ENCODE measurements around the gene SALL1. TPM values are rescaled to one million over a fixed set of nuclear protein-coding genes. Genes with fewer than 3 reads are reported as not detected.

Gene SALL1
- total RNA-seq, 1 experiment from 2014 or later = not detected

GRCh38 chr16:51095890-51096626, 55.0 kb downstream of the SALL1 start:
- TF ChIP-seq TCF7L2 (IDR thresholded peaks at IDR 0.05; ENCODE audit: low read depth, low read length) = no peak
- no peak for TF ChIP-seq POLR2AphosphoS5 (IDR thresholded peaks at IDR 0.05; ENCODE audit: low read depth, low read length)
- TF ChIP-seq CTCF (IDR thresholded peaks at IDR 0.05) = no peak
- TF ChIP-seq REST (IDR thresholded peaks at IDR 0.05; ENCODE audit: insufficient read depth in 1 of 2, low read depth in 2 of 2, low read length in 1 of 2) = no peak
- no peak for TF ChIP-seq SIN3A (IDR thresholded peaks at IDR 0.05; ENCODE audit: borderline replicate concordance, insufficient read depth, low read depth, low read length)
- no peak overlapping the region for H3K4me3 ChIP-seq (ENCODE audit: low read depth in 2 of 2, low read length in 2 of 2)
- BruUV-seq (replicated peaks) = no TSS peak
- ChIA-PET CTCF (no interaction called here), POLR2A (no interaction called here)
- no peak for ATAC-seq
- H3K36me3 ChIP-seq (ENCODE audit: control insufficient read depth, insufficient read depth, low read length) = no peaks in the 10 kb centered on the region
- no peaks in the 10 kb centered on the region for H3K4me1 ChIP-seq (ENCODE audit: control insufficient read depth, insufficient read depth, low read length)
- no peaks in the 10 kb centered on the region for H3K9me3 ChIP-seq (ENCODE audit: control insufficient read depth, insufficient read depth, low read depth, low read length)
- no peak overlapping the region for H3K27ac ChIP-seq (ENCODE audit: low read length)
- DNase-seq (ENCODE audit: low read depth, low spot score) = no peak
- in situ Hi-C loops (cut with HindIII; ENCODE audit: low pct_unique_long_range_greater_than_20kb, low sequenced_read_pairs) (no loop called here), intact Hi-C loops (cut with micrococcal nuclease; ENCODE audit: unreplicated experiment) (no loop called here)
- no peaks in the 10 kb centered on the region for H3K27me3 ChIP-seq (ENCODE audit: control insufficient read depth, insufficient read depth, low read length)

- no peak overlapping the region for H3K27ac ChIP-seq (ENCODE audit: low read length)
- no TSS peak for BruUV-seq (replicated peaks)
- no peaks in the 10 kb centered on the region for H3K9me3 ChIP-seq (ENCODE audit: control insufficient read depth, insufficient read depth, low read depth, low read length)
- no peaks in the 10 kb centered on the region for H3K4me1 ChIP-seq (ENCODE audit: control insufficient read depth, insufficient read depth, low read length)
- intact Hi-C loops (cut with micrococcal nuclease; ENCODE audit: unreplicated experiment) = no loop called here
- H3K4me3 ChIP-seq (ENCODE audit: low read depth in 2 of 2, low read length in 2 of 2) = no peak overlapping the region
- DNase-seq (ENCODE audit: low read depth, low spot score) (no peak), ATAC-seq (no peak)
- no peaks in the 10 kb centered on the region for H3K27me3 ChIP-seq (ENCODE audit: control insufficient read depth, insufficient read depth, low read length)
- in situ Hi-C loops (cut with HindIII; ENCODE audit: low pct_unique_long_range_greater_than_20kb, low sequenced_read_pairs) = no loop called here
- ChIA-PET CTCF (no interaction called here), POLR2A (no interaction called here)
- TF ChIP-seq SIN3A (IDR thresholded peaks at IDR 0.05; ENCODE audit: borderline replicate concordance, insufficient read depth, low read depth, low read length) (no peak), TCF7L2 (IDR thresholded peaks at IDR 0.05; ENCODE audit: low read depth, low read length) (no peak), CTCF (IDR thresholded peaks at IDR 0.05) (no peak), POLR2AphosphoS5 (IDR thresholded peaks at IDR 0.05; ENCODE audit: low read depth, low read length) (no peak), REST (IDR thresholded peaks at IDR 0.05; ENCODE audit: insufficient read depth in 1 of 2, low read depth in 2 of 2, low read length in 1 of 2) (no peak)
- no peaks in the 10 kb centered on the region for H3K36me3 ChIP-seq (ENCODE audit: control insufficient read depth, insufficient read depth, low read length)
Measured at GRCh38 chr16:51095084-51095881, 55.8 kb downstream of the SALL1 start.
